Osteocyte (in vitro differentiated cells): ENCODE results near the gene CFAP251. TPM values are rescaled to one million over a fixed set of nuclear protein-coding genes. Genes with fewer than 3 reads are reported as not detected.
A peak's percentile ranks its signal among the peaks of the same experiment; 100 is the strongest.

Experiments
- DNase-seq: peaks from one replicate; pipeline ENCODE4 v3.0.0; 2021; ENCODE audit warnings: mixed read lengths; ENCODE audit not compliant: unreplicated experiment; ENCODE audit errors: extremely low spot score
- H3K27ac Mint-ChIP-seq: one replicate; pipeline ENCODE4 v1.8.0; 2021; ENCODE audit warnings: mild to moderate bottlenecking, mixed read lengths; ENCODE audit not compliant: unreplicated experiment
- H3K27me3 Mint-ChIP-seq: one replicate; pipeline ENCODE4 v1.8.0; 2021; ENCODE audit warnings: mixed read lengths; ENCODE audit not compliant: unreplicated experiment
- H3K36me3 Mint-ChIP-seq: one replicate; pipeline ENCODE4 v1.8.0; 2021; ENCODE audit warnings: mixed read lengths; ENCODE audit not compliant: unreplicated experiment
- H3K4me1 Mint-ChIP-seq: one replicate; pipeline ENCODE4 v1.8.0; 2021; ENCODE audit warnings: mixed read lengths; ENCODE audit not compliant: unreplicated experiment
- H3K4me3 Mint-ChIP-seq: one replicate; pipeline ENCODE4 v1.8.0; 2021; ENCODE audit warnings: mild to moderate bottlenecking, moderate library complexity, mixed read lengths; ENCODE audit not compliant: unreplicated experiment
- H3K9me3 Mint-ChIP-seq: one replicate; pipeline ENCODE4 v1.8.0; 2021; ENCODE audit warnings: mixed read lengths; ENCODE audit not compliant: unreplicated experiment
- CTCF ChIP-seq: fragments of 200-600 bp; sonication (generic); IDR thresholded peaks from 2 replicates; pipeline ENCODE4 v1.5.0; 2021; ENCODE audit warnings: antibody characterized with exemption, mild to moderate bottlenecking, moderate library complexity
- total RNA-seq: library from RNA; stranded (reverse); gene quantifications from 2 replicates; pipeline ENCODE4 v1.2.1, GENCODE V29; 2021

CFAP251 gene
- total RNA-seq, 1 donor from 2014 or later: 2.6 TPM

DNA sequence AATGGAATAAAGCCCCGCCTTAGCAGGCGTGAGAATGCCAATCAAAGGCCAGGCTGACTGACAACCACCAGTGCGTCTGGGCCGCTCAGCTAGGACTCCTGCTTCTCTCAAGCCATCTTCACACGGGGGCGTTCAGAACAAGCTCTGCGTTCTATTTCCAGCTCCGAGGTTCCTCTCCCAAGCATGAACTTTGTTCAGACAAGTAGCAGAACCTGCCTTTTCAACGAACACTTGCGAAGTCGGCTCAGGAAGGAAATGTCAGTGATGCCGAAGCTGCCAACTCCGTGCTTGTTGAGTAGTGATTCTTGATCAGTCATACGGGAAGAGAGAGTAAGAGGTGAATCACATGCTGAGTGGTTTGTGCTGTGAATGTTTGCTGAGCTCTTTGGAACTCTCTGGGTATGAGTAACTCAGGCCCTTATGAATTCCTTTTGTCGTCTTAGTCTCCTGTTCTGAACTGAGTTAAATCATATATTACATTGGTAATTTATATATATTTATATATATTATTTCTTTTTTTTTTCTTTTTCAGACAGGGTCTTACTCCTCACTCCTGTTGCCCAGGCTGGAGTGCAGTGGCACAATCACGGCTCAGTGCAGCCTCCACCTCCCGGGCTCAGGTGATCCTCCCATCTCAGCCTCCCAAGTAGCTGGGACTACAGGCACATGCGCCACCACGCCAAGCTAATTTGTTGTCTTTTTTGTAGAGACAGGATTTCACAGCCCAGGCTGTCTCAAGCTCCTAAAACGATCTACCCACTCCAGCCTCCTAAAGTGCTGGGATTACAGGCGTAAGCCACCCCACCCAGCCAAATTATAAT is 73.9 kb downstream of the CFAP251 start:
- Mint-ChIP-seq H3K4me3 (no peak overlapping the region), H3K9me3 (no peaks in the 10 kb centered on the region), H3K4me1 (peaks cover 4% of the 10 kb centered on the region), H3K27ac (peak overlapping the region; percentile 78), H3K27me3 (no peaks in the 10 kb centered on the region), H3K36me3 (no peaks in the 10 kb centered on the region)
- DNase-seq: no peak
- no peak for TF ChIP-seq CTCF

- H3K27ac Mint-ChIP-seq: no peak overlapping the region
- no peak for TF ChIP-seq CTCF
- peaks cover 4% of the 10 kb centered on the region for H3K4me1 Mint-ChIP-seq
- H3K4me3 Mint-ChIP-seq: no peak overlapping the region
- DNase-seq: no peak
- peaks cover 3% of the 10 kb centered on the region for H3K9me3 Mint-ChIP-seq
- peaks cover 4% of the 10 kb centered on the region for H3K36me3 Mint-ChIP-seq
- no peaks in the 10 kb centered on the region for H3K27me3 Mint-ChIP-seq
Observed at GRCh38 chr12:121996050-121996944, 77.9 kb downstream of the CFAP251 start.

DNA sequence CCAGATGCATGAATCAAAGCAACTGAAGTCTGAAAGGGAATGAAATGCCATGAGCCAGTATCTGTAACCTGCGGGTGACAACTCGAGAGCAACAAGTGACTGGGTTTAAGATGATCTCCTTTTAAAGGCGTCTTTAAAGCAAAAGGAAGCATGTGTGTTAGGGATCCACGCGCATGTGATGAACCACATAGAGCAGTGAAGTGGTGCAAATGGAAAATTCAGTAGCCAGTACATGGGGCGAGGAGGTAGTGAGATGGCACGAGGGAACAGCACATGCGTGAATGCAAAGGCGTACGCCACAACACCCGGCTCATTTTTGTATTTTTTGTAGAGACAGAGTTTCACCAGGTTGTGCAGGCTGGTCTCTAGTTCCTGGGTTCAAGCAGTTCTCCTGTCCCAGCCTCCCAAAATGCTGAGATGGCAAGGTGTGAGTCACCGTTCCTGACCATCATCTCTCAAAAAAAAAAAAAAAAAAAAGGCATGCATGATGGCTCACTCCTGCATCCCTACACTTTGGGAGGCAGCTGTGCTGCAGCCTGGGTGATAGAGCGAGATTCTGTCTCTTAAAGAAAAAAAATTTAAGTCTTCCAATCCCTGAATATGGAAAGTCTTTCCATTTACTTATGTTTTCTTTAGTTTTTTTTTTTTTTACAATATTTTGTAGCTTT is 78.7 kb downstream of the CFAP251 start:
- TF ChIP-seq CTCF: no peak
- Mint-ChIP-seq H3K36me3 (peaks cover 4% of the 10 kb centered on the region), H3K27ac (no peak overlapping the region), H3K4me3 (no peak overlapping the region), H3K27me3 (no peaks in the 10 kb centered on the region), H3K4me1 (peaks cover 2% of the 10 kb centered on the region), H3K9me3 (peaks cover 3% of the 10 kb centered on the region)
- no peak for DNase-seq

DNA sequence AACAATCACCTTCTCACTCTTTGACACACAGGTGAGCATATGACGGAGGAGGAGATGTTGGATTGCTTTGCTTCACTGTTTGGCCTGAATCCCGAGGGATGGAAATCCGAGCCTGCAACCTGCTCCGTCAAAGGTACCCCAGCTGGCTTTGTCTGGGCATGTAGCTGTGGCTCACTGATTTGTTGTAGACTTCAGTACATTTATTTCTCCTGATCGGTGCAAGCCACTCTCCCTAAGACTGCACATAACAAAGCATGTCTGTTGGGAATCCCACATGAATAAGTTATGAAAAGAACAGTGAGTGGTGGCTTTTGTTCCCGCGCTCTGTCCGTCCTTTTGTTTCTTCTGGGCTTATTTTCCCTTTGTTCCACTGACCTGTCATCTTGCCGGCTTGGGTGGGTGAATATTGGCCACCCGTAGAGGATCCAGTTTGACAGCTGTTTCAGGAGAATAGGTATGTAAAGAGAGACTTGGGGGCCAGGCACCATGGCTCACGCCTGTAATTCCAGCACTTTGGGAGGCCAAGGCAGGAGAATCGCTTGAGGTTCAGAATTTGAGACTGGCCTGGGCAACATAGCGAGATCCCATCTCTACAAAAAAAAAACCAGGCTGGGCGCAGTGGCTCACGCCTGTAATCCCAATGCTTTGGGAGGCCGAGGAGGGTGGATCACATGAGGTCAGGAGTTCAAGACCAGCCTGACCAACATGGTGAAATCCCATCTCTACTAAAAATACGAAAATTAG is 83.2 kb downstream of the CFAP251 start:
- H3K9me3 Mint-ChIP-seq: peaks cover 3% of the 10 kb centered on the region
- no peak overlapping the region for H3K27ac Mint-ChIP-seq
- no peak for TF ChIP-seq CTCF
- H3K27me3 Mint-ChIP-seq: no peaks in the 10 kb centered on the region
- H3K4me1 Mint-ChIP-seq: peaks cover 6% of the 10 kb centered on the region
- H3K36me3 Mint-ChIP-seq: peaks cover 4% of the 10 kb centered on the region
- no peak overlapping the region for H3K4me3 Mint-ChIP-seq
- DNase-seq: no peak
